Progenitor cell of endocrine pancreas (in vitro differentiated cells): ENCODE measurements around the gene PUDP. TPM values are rescaled to one million over a fixed set of nuclear protein-coding genes. Genes with fewer than 3 reads are reported as not detected.

Source experiments
- DNase-seq: peaks from one replicate; pipeline ENCODE4 v3.0.0; 2021; ENCODE audit warnings: low spot score; ENCODE audit not compliant: unreplicated experiment
- H3K27ac Mint-ChIP-seq: 2 replicates; pipeline ENCODE4 v1.8.0; 2021; ENCODE audit warnings: mild to moderate bottlenecking, moderate library complexity, mixed read lengths
- H3K27me3 Mint-ChIP-seq: 2 replicates; pipeline ENCODE4 v1.8.0; 2021; ENCODE audit warnings: mixed read lengths
- H3K36me3 Mint-ChIP-seq: 2 replicates; pipeline ENCODE4 v1.8.0; 2022; ENCODE audit warnings: mixed read lengths; ENCODE audit not compliant: insufficient read depth
- H3K4me1 Mint-ChIP-seq: 2 replicates; pipeline ENCODE4 v1.8.0; 2021; ENCODE audit warnings: low read depth, mixed read lengths
- H3K4me3 Mint-ChIP-seq: 2 replicates; pipeline ENCODE4 v1.8.0; 2021; ENCODE audit warnings: low read depth, mild to moderate bottlenecking, moderate library complexity, mixed read lengths
- H3K9me3 Mint-ChIP-seq: 2 replicates; pipeline ENCODE4 v1.8.0; 2021; ENCODE audit warnings: low read depth, mixed read lengths
- CTCF ChIP-seq: fragments of 200-600 bp; sonication (generic); IDR thresholded peaks from one replicate; pipeline ENCODE4 v1.5.0; 2021; ENCODE audit warnings: antibody characterized with exemption, mild to moderate bottlenecking; ENCODE audit not compliant: unreplicated experiment
- total RNA-seq: library from RNA; stranded (reverse); gene quantifications from 2 replicates; pipeline ENCODE4 v1.2.1, GENCODE V29; 2021

Gene PUDP
- total RNA-seq, 1 donor from 2014 or later = 59.9 TPM

GRCh38 chrX:7110821-7111276 lies 37.1 kb downstream of the PUDP start:
- H3K4me1 Mint-ChIP-seq = peaks cover 32% of the 10 kb centered on the region
- peak overlapping the region; percentile 69 for H3K27ac Mint-ChIP-seq
- DNase-seq = no peak
- no peaks in the 10 kb centered on the region for H3K27me3 Mint-ChIP-seq
- no peaks in the 10 kb centered on the region for H3K9me3 Mint-ChIP-seq
- no peak for TF ChIP-seq CTCF
- no peak overlapping the region for H3K4me3 Mint-ChIP-seq
- peaks cover 1% of the 10 kb centered on the region for H3K36me3 Mint-ChIP-seq

- no peak for TF ChIP-seq CTCF
- H3K4me3 Mint-ChIP-seq = no peak overlapping the region
- no peaks in the 10 kb centered on the region for H3K9me3 Mint-ChIP-seq
- H3K27me3 Mint-ChIP-seq = no peaks in the 10 kb centered on the region
- H3K36me3 Mint-ChIP-seq = peaks cover 1% of the 10 kb centered on the region
- DNase-seq = no peak
- H3K27ac Mint-ChIP-seq = peak overlapping the region; percentile 59
- H3K4me1 Mint-ChIP-seq = peaks cover 32% of the 10 kb centered on the region
These were observed 37.8 kb downstream of the PUDP start for GRCh38 chrX:7109838-7110793.

GRCh38 chrX:7109049-7109531 lies 38.9 kb downstream of the PUDP start:
- Mint-ChIP-seq H3K27ac (peak overlapping the region; percentile 18), H3K27me3 (no peaks in the 10 kb centered on the region), H3K36me3 (peaks cover 9% of the 10 kb centered on the region), H3K9me3 (no peaks in the 10 kb centered on the region), H3K4me1 (peaks cover 29% of the 10 kb centered on the region), H3K4me3 (no peak overlapping the region)
- no peak for TF ChIP-seq CTCF
- no peak for DNase-seq

GRCh38 chrX:7108030-7108429 lies 39.9 kb downstream of the PUDP start:
- Mint-ChIP-seq H3K9me3 (peaks cover 4% of the 10 kb centered on the region), H3K4me3 (no peak overlapping the region), H3K27ac (no peak overlapping the region), H3K27me3 (no peaks in the 10 kb centered on the region), H3K36me3 (peaks cover 18% of the 10 kb centered on the region), H3K4me1 (peaks cover 29% of the 10 kb centered on the region)
- no peak for TF ChIP-seq CTCF
- DNase-seq = no peak

GRCh38 chrX:7106649-7107048 lies 41.3 kb downstream of the PUDP start:
- no peaks in the 10 kb centered on the region for H3K27me3 Mint-ChIP-seq
- peak overlapping the region; percentile 37 for H3K27ac Mint-ChIP-seq
- H3K9me3 Mint-ChIP-seq = peaks cover 4% of the 10 kb centered on the region
- DNase-seq = no peak
- peaks cover 26% of the 10 kb centered on the region for H3K4me1 Mint-ChIP-seq
- no peak overlapping the region for H3K4me3 Mint-ChIP-seq
- H3K36me3 Mint-ChIP-seq = peaks cover 22% of the 10 kb centered on the region
- no peak for TF ChIP-seq CTCF
